Prostate gland (tissue), 2 donors: ENCODE measurements around the gene LSAMP. TPM values are rescaled to one million over a fixed set of nuclear protein-coding genes. Genes with fewer than 3 reads are reported as not detected.

Experiments used
- DNase-seq: peaks from one replicate; pipeline ENCODE4 v3.0.0-alpha.2; 2019; ENCODE audit warnings: low spot score
- H3K27ac ChIP-seq, 2 donors: fragments of 200-600 bp; sonication (generic); 2 replicates each; pipeline ENCODE4 v1.5.1; 2017 to 2019
- H3K27me3 ChIP-seq: fragments of 200-600 bp; sonication (generic); replicated peaks from 2 replicates; pipeline ENCODE4 v1.5.1; 2019; ENCODE audit not compliant: insufficient read depth
- H3K36me3 ChIP-seq, 2 donors: fragments of 200-600 bp; sonication (generic); 1 replicate in 1 of 2; 2 replicates in 1 of 2; pipeline versions ENCODE4 v1.5.1 to v1.8.1; 2017 to 2019
- H3K4me1 ChIP-seq: fragments of 200-600 bp; sonication (generic); replicated peaks from 2 replicates; pipeline ENCODE4 v1.5.1; 2019
- H3K4me3 ChIP-seq, 2 donors: fragments of 200-600 bp; sonication (generic); 2 replicates each; pipeline ENCODE4 v1.5.1; 2017 to 2019
- H3K9me3 ChIP-seq: fragments of 200-600 bp; sonication (generic); 2 replicates; pipeline ENCODE4 v1.5.1; 2017
- CTCF ChIP-seq, 4 experiments: fragments of 200-600 bp in 2 of 4; fragments of 450-650 bp in 2 of 4; sonication (generic) in 2 of 4; IDR thresholded peaks; 1 replicate in 3 of 4; 2 replicates in 1 of 4; pipeline ENCODE4 v1.5.1; 2016 to 2019; ENCODE audit warnings: antibody characterized with exemption in 4 of 4, mild to moderate bottlenecking in 2 of 4, moderate library complexity in 2 of 4
- POLR2A ChIP-seq: fragments of 450-650 bp; IDR thresholded peaks from one replicate; pipeline ENCODE4 v1.6.1; 2016; ENCODE audit warnings: antibody characterized with exemption, mild to moderate bottlenecking
- POLR2AphosphoS5 ChIP-seq: sonication (generic); formaldehyde crosslinking; IDR thresholded peaks from one replicate; pipeline ENCODE4 v1.6.1; 2017; ENCODE audit warnings: antibody characterized with exemption
- WGBS: methylation state at CpG from one replicate; pipeline ENCODE4 v1.1.5; 2018; 5-methylcytosine and 5-hydroxymethylcytosine counted together
- intact Hi-C: fragments of 100-400 bp; cut with DNase I; formaldehyde crosslinking; loops from one replicate; pipeline ENCODE4 v1.14.2; 2022
- total RNA-seq, 2 donors: library from RNA; depleted of rRNA; stranded (reverse); fragments of >200 nt; gene quantifications; one replicate each; pipeline ENCODE4 v1.1.0, GENCODE V29; 2016

LSAMP gene
- total RNA-seq, 2 donors from 2014 or later = 15.4 to 38.0 TPM

DNA sequence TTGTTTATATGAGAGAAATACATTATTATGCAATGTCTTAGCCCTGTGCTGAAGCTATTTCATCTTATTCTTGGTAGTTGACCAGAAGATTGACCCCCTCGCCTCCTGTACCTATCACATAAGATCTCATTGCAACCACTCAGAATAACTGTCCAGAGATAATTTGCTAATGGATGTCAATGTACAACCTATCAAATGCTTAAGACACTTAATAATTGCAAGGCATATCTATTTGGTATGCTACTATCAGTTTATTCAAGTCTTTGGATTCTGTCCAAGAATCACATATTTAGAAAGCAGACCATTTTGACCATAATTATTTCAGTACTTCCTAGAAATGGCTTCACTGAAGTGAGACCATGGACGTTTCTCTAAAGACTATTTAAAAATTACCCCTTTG, 580.4 kb downstream of the LSAMP start:
- no peaks in the 10 kb centered on the region for H3K36me3 ChIP-seq
- intact Hi-C loops = no loop called here
- 72% methylated on average over 2 of the region's 2 CpGs for WGBS
- no peaks in the 10 kb centered on the region for H3K27me3 ChIP-seq
- no peak for TF ChIP-seq CTCF (IDR thresholded peaks at IDR 0.05)
- TF ChIP-seq POLR2A = no peak
- no peak for TF ChIP-seq POLR2AphosphoS5
- H3K4me1 ChIP-seq = no peaks in the 10 kb centered on the region
- H3K27ac ChIP-seq = no peak overlapping the region
- H3K9me3 ChIP-seq = no peaks in the 10 kb centered on the region
- H3K4me3 ChIP-seq = no peak overlapping the region
- DNase-seq = no peak

GRCh38 chr3:115862849-115863248, 582.4 kb downstream of the LSAMP start:
- DNase-seq = no peak
- H3K9me3 ChIP-seq = no peaks in the 10 kb centered on the region
- TF ChIP-seq POLR2AphosphoS5 (no peak), CTCF (IDR thresholded peaks at IDR 0.05) (no peak), POLR2A (no peak)
- no peaks in the 10 kb centered on the region for H3K36me3 ChIP-seq
- H3K4me1 ChIP-seq = no peaks in the 10 kb centered on the region
- 77% methylated on average over 6 of the region's 6 CpGs for WGBS
- intact Hi-C loops = no loop called here
- no peaks in the 10 kb centered on the region for H3K27me3 ChIP-seq
- H3K27ac ChIP-seq = no peak overlapping the region
- no peak overlapping the region for H3K4me3 ChIP-seq

DNA sequence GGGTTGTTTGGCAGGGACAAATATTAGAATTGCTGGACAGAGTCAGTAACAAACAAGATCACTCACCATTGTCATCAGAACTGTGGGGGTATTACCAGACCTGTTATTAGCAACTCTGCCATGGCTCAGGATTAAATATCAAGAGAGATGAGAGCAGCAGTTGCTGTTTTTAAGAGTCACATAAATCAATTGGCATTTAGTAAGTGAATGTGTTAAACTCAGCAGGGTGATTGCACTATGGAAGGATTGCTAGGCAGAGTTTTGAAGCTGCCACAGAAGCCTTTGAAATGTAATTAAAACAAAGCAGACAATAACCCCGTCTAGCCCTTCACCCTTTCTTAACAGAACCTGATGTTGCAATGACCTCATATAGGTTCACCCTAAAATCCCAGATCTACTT, 583.2 kb downstream of the LSAMP start:
- intact Hi-C loops = no loop called here
- Histone ChIP-seq H3K27me3 (no peaks in the 10 kb centered on the region), H3K27ac (no peak overlapping the region), H3K9me3 (no peaks in the 10 kb centered on the region), H3K36me3 (no peaks in the 10 kb centered on the region), H3K4me3 (no peak overlapping the region), H3K4me1 (peaks cover 4% of the 10 kb centered on the region)
- TF ChIP-seq CTCF (IDR thresholded peaks at IDR 0.05) (no peak), POLR2AphosphoS5 (no peak), POLR2A (no peak)
- WGBS = 56% methylated on average over 1 of the region's 1 CpG
- DNase-seq = no peak

GRCh38 chr3:115861166-115861733, 584.0 kb downstream of the LSAMP start:
- intact Hi-C loops = no loop called here
- WGBS = 73% methylated on average over 6 of the region's 6 CpGs
- Histone ChIP-seq H3K27me3 (no peaks in the 10 kb centered on the region), H3K36me3 (no peaks in the 10 kb centered on the region), H3K9me3 (no peaks in the 10 kb centered on the region), H3K27ac (no peak overlapping the region), H3K4me3 (no peak overlapping the region), H3K4me1 (peaks cover 6% of the 10 kb centered on the region)
- TF ChIP-seq POLR2AphosphoS5 (no peak), POLR2A (no peak), CTCF (IDR thresholded peaks at IDR 0.05) (no peak)
- no peak for DNase-seq

DNA sequence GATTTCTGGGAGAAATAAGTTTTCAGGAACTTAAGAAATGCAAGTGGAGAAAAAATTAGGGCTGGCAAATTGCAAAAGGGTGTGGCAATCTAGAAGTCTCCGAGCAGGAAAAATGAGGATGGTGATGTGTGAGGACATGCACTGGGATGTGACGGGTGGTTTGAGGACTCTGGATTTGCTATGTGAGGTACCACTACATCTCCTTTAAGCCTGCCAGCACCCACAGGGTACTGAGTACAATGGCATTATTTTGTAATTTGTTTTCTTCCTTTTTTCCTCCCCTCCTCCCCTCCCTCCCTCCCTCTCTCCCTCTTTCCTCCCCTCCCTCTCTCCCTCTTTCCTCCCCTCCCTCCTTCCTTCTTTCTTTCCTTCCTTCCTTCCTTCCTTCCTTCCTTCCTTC, 584.5 kb downstream of the LSAMP start:
- Histone ChIP-seq H3K27me3 (no peaks in the 10 kb centered on the region), H3K4me3 (no peak overlapping the region), H3K36me3 (no peaks in the 10 kb centered on the region), H3K9me3 (no peaks in the 10 kb centered on the region), H3K27ac (no peak overlapping the region), H3K4me1 (peaks cover 6% of the 10 kb centered on the region)
- WGBS = 92% methylated on average over 2 of the region's 2 CpGs
- intact Hi-C loops = no loop called here
- no peak for DNase-seq
- TF ChIP-seq POLR2A = no peak
- TF ChIP-seq POLR2AphosphoS5 = no peak
- TF ChIP-seq CTCF (IDR thresholded peaks at IDR 0.05) = no peak
